Posterior vena cava (tissue), 2 donors: ENCODE measurements around the gene TLR8. TPM values are rescaled to one million over a fixed set of nuclear protein-coding genes. Genes with fewer than 3 reads are reported as not detected.
"Not testable (repeated sequence)": the region's sequence is repeated elsewhere in the genome, so short reads cannot be mapped to it uniquely, and the experiment has no call there.

Source experiments
- DNase-seq: peaks from one replicate; pipeline ENCODE4 v3.0.0-alpha.2; 2020; ENCODE audit warnings: low spot score
- intact Hi-C, 2 donors: fragments of 100-400 bp; cut with DNase I; formaldehyde crosslinking; loops; one replicate each; pipeline versions ENCODE4 v1.14.1 to v1.14.2; 2022 to 2023
- total RNA-seq, 2 donors: library from RNA; stranded (reverse); fragmentation: NEBNext Ultra II Directional; extraction: Animal tissue kit (Norgen Biotek cat#: 25700); gene quantifications; one replicate each; pipeline ENCODE4 v1.2.1, GENCODE V29; 2021
- donor health status: DM: yes; HTN: yes; CAD: no.
- donor health status: DM: yes; HTN: yes; CAD: no.

Gene TLR8
- total RNA-seq, 2 donors from 2014 or later, result 1.3 to 5.1 TPM

DNA sequence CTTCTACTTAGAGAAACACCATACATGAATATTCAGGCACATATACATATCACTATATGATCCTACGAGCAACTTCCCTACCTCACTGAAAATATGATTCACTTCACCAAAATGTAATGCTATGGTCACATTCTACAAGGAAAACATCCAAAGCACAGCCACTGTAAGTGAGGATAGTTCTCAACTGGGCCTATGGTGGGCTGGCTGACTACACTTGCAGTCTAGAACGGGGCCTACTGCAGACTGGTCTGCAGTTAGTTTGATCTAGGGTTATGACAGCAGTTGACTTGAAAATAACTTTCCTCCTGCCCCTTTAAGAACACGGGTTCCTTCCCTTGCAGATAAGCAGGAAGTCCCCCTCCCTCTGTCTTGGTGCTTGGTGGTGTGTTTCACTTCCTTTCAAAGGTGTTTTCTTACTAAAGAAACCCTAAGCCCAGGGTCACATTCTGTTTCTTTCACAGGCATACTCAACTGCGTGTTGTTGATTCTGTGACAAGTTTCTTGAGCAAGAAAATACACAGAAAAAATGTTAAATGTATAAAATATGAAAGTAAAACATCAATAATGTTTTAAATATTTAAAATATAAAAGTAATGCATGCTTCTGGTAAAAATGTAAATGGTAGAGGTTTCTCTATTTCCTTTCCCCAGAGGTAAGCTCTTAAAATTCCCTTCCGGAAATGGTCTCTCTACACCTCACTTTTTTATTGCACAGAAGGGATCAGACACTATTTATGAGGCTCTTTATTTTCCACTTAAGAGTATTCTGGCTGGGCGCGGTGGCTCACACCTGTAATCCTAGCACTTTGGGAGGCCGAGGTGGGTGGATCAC lies 50.5 kb downstream of the TLR8 start:
- intact Hi-C loops, result no loop called here
- no peak for DNase-seq

DNA sequence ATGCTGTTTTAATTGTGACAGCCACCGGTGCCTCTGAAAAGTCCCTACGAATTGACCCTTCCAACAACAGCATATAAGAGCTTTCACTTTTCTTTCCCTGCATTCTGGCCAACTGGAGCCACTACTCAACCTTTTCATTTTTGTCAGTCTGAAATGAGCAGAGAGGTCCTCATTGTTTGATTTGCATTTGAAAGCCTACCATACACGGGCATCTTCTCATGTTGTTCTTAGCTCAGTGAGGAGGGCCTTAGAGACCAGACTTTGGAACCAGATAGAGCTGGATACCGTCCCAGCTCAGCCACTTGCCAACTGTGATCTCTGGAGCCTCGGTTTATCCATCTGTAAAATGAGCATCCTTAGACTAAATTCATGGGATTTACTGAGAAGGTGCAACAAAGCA lies 51.6 kb downstream of the TLR8 start:
- intact Hi-C loops, result no loop called here
- no peak for DNase-seq

DNA sequence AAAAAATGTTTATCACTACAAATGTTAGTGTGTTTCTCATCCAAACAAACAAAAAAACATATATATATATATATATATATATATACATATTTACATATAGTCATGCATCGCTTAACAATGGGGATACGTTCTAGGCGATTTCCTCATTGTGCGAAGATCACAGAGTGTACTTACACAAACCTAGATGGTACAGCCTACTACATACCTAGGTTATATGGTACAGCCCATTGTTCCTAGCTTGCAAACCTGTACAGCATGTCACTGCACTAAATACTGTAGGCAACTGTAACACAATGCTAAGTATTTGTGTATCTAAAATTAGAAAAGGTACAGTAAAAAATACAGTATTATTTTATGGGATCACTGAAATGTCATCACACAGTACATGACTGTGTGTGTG lies 52.0 kb downstream of the TLR8 start:
- intact Hi-C loops, result no loop called here

DNA sequence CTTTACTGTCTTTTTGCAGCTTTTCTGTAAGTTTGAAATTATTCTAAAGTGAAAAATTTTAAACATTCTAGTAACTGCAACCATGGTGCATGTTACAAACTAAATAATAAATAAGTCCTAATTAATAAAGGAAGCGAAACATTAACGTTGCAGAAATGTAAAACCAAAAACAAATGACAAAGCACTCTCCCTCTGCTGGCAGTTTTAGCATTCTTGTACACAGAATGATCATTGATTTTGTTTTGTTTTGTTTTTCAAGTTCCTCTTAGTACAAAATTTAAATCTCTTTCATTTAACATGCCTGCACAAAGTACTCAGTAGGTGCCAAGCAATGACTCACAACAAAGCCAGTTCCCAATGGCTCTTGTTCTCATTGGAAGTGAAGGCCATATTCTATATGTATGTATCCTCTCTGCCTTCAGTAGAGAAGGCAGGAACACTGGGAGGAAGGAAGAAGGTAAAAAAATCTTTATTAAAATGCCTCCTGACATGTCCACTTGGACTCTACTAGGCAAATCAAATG lies 54.8 kb downstream of the TLR8 start:
- intact Hi-C loops, result no loop called here
- no peak for DNase-seq

More for the DNA sequence above, 52.0 kb downstream of the TLR8 start:
- DNase-seq, result no peak

DNA sequence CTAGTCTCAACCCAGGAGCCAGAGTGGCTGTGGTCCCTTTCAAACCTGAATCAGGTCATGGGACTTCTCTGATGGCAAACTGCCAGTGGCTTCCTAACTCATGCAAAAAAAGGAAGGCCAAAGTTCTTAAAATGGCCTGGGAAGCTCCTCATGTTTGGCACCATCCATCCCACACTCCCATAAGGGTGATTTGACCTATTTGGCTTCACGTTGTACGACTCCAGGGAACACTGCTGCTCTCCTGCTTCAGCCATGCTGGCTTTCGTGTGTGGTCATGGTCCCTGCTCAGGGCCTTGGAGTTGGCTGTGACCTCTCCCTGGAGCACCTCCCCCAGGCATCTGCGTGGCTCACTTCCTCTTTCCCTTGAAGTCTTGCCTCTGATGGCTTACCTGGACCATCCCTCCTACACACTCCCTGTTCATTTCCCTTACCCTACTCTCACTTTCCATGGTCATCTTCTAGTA lies 55.7 kb downstream of the TLR8 start:
- intact Hi-C loops, result no loop called here
- DNase-seq, result no peak

DNA sequence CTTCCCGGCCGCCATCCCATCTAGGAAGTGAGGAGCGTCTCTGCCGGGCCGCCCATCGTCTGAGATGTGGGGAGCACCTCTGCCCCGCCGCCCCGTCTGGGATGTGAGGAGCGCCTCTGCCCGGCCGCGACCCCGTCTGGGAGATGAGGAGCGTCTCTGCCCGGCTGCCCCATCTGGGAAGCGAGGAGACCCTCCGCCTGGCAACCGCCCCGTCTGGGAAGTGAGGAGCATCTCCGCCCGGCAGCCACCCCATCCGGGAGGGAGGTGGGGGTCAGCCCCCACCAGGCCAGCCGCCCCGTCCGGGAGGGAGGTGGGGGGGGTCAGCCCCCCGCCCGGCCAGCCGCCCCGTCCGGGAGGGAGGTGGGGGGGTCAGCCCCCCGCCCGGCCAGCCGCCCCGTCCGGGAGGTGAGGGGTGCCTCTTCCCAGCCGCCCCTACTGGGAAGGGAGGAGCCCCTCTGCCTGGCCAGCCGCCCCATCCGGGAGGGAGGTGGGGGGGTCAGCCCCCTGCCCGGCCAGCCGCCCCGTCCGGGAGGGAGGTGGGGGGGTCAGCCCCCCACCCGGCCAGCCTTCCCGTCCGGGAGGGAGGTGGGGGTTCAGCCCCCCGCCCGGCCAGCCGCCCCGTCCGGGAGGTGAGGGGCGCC lies 56.9 kb downstream of the TLR8 start:
- DNase-seq, intact Hi-C loops: not testable (repeated sequence)

DNA sequence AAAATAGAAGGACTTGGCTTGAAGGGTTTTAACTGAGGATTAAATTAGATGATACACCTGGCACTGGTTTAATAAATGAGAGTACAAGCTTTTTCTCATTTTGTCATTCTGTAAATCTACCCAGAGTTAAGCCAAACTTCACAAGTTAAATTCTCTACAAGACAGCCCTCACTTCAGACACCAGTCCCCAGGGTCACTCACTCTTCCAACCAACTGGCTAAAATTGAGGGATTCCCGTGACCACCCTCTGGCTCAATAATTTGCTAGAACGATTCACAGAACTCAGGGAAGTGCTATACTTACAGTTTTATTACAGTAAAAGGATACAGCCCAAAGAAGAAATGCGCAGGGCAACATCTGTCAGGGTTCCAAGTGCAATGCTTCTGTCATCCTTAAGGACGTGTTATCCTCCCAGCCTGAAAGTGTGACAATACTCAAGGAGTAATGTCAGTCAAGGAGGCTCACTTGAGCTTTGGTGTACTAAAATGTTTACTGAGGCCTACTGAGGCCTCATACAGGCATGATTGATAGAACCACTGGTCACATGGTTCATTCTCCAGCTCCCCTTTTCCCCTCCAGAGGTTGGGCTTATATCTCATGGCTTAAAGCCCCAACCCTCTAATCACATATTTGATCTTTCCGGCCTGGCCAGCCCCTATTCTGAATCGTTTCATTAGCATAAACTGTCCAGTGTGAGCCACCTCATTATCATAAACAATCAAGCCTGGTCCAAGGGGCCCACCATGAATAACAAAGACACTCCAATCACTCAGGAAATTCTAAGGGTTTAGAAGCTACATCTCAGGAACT lies 58.9 kb downstream of the TLR8 start:
- intact Hi-C loops, result no loop called here
- no peak for DNase-seq

DNA sequence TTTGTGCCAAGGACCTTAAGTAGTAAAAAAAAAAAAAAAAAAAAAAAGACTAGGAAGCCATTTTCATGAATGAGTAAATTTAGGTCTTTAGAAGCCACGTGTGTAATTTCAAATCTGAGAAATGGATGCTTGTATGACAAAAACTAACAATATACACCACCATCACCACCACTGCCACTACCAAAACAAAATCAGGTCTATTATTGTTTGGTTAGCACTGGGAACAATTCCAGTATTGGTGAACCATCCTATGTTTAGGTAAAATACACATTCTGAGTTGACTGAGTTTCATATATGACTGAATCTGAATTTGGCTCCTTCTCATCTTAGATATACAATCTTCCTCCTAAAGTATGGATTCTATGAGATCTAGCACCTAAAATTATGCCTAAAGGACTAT lies 59.7 kb downstream of the TLR8 start:
- intact Hi-C loops, result no loop called here
- no peak for DNase-seq

DNA sequence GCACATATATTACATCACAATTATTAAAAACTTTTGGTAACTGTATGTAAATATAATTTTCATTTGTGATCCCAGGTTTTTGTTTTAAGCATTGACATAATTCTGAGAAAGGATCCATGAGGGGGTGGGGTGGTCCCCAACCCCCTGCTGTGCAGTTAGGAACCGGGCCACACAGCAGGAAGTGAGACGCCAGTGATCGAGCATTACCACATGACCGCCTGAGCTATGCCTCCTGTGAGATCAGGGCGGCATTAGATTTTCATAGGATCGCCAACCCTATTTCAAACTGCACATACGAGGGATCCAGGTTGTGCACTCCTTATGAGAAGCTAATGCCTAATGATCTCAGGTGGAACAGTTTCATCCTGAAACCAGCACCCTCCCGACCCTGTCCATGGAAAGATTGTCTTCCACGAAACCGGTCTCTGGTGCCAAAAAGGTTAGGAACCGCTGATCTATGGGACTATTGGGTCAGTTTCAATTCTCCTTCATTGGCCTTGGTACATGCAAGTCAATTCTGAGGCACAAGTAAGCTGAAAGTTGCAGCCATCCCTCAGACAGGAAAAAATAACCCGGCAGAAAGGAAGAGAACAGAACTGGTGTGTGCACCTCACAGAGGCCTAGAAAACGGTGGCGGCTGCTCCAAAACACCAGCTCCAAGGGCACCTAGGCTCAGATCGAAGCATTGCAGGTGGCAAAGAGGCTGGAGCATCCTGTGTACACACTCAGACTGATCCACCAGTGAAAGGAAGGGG lies 61.5 kb downstream of the TLR8 start:
- intact Hi-C loops, result no loop called here
- no peak for DNase-seq

DNA sequence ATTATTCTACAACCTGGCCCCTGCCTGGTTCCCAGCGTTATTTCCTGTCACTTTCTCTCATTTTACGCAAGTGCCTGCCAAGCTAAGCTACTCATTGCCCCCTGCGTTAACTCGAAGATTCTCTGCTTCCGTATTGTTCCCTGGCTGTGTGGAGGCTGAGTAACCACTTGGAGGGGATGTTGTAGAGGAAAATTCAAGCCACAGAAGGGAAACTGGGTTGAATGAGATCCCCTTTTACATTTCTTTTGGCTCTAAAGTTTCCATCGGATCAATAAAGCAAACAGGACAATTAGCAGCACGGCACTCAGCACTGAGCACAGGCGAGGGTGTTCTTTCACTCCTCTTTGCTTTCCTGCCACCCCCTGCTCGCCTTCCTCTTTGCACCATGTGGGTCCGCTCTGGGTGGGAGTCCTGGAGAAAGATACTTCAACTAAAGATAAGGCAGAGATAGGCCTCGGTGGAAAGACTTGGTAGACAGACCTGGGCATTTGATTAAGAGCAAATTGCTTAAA lies 64.3 kb downstream of the TLR8 start:
- intact Hi-C loops, result loop anchor here in 1 of 2 donors (5.0 kb wide), 1 partner anchor 517 kb away; no protein-coding TSS in a partner anchor
- DNase-seq, result no peak

DNA sequence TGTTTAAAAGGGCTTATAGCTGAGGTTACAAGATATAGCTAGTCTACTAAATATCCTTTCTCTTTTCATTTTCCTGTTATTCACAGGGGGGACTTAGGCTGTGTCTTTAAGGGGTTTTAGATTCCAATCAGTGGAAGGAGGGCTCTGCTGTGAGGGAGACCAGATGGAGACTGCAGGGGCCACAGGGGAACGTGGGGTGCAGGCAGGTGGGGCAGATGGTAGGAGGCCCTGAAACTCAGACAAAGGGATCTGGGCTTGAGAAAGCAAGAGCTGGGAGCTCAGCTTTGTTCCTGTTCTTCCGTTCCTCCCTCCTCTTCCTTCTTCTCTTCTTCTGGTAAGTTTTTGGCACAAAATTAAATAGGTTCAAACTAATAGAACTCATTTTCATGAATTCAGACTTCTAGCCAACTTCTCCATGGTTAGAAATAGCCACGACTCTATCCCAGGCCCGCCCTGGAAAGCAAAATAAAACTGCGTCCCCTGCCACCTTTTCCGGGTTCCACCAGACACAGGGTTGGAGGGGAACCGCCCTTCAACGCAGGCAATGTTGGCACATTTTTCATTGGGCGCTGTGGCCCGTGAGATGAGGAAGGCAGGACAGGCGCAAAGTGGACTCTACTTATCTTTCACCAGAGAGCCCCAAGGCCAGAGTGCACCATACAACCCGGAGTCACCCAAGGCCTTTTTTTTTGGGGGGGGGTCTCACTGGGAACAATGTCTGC lies 65.0 kb downstream of the TLR8 start:
- intact Hi-C loops, result loop anchor here in 1 of 2 donors (5.0 kb wide), 1 partner anchor 516 kb away; no protein-coding TSS in a partner anchor
- DNase-seq, result no peak

DNA sequence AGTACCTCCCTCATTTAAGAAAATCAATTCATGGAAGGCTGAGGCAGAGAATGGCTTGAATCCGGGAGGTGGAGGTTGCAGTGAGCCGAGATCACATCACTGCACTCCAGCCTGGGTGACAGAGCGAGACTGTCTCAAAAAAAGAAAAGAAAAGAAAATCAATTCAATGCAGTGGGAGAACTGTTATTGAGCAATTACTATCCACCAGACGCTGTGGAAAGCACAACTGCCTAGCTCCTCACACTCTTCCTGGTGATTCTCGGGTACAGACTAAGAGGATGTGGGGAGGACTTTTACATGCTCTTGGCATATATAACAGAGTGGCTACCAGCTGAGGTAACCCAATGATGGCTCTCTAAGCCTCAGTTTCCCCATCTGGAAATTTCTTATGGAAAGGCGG lies 65.8 kb downstream of the TLR8 start:
- intact Hi-C loops, result loop anchor here in 1 of 2 donors (5.0 kb wide), 1 partner anchor 515 kb away; no protein-coding TSS in a partner anchor
- DNase-seq, result no peak

Other genes with a start within 250 kb of the TLR8 start
- gene PRPS2, start 115.2 kb upstream of the TLR8 start, total RNA-seq, result 10 to 100 TPM; 15.1 to 15.2 TPM
- gene TLR7, start 39.5 kb upstream of the TLR8 start, total RNA-seq, result 1 to 10 TPM in 1 of 2 donors, under 1 TPM in 1; 0.48 to 1.3 TPM
- 1,000 to 10,000 TPM; 3,954 to 4,090 TPM for gene TMSB4X, start 68.5 kb downstream of the TLR8 start, total RNA-seq
- under 1 TPM in 1 of 2 donors, not detected in 1; 0.19 TPM for gene FAM9C, start 138.0 kb downstream of the TLR8 start, total RNA-seq